DND-41 (cell line): ENCODE data around the gene TIMP1.

ENCODE experiments used
- ATAC-seq: fragments of 200-7000 bp; cut with Tn5 transposase; 3 replicates; pipeline ENCODE4 v1.9.1; 2021; ENCODE audit warnings: low read depth; ENCODE audit not compliant: insufficient read depth
- DNase-seq: peaks from one replicate; pipeline ENCODE4 v3.0.0-alpha.2; 2020
- H2AFZ ChIP-seq: 2 replicates; pipeline ENCODE4 v1.6.0; 2012; ENCODE audit warnings: low read depth, low read length
- H3K27ac ChIP-seq: 2 replicates; pipeline ENCODE4 v1.5.1; 2012; ENCODE audit warnings: low read length, inconsistent platforms
- H3K27me3 ChIP-seq: fragments of 200-600 bp; sonication (generic); 2 replicates; pipeline ENCODE4 v1.6.0; 2012; ENCODE audit warnings: low read length, mild to moderate bottlenecking, inconsistent platforms; ENCODE audit not compliant: insufficient read depth, poor library complexity
- H3K36me3 ChIP-seq: 2 replicates; pipeline ENCODE4 v1.5.1; 2012; ENCODE audit warnings: low read length, inconsistent platforms; ENCODE audit not compliant: insufficient read depth
- H3K4me1 ChIP-seq: 2 replicates; pipeline ENCODE4 v1.5.1; 2012; ENCODE audit warnings: mild to moderate bottlenecking, low read length; ENCODE audit not compliant: insufficient read depth
- H3K4me2 ChIP-seq: 2 replicates; pipeline ENCODE4 v1.6.0; 2012; ENCODE audit warnings: mild to moderate bottlenecking, moderate library complexity, low read length, inconsistent platforms; ENCODE audit not compliant: insufficient read depth
- H3K4me3 ChIP-seq, 2 experiments: fragments of 200-600 bp in 1 of 2; shearing (Covaris generic) in 1 of 2; 2 replicates each; pipeline ENCODE4 v1.5.1; 2012 to 2016; ENCODE audit warnings: inconsistent platforms in 2 of 2, low read length in 2 of 2, mild to moderate bottlenecking in 2 of 2, low read depth in 1 of 2, moderate library complexity in 1 of 2
- H3K79me2 ChIP-seq: 2 replicates; pipeline ENCODE4 v1.6.0; 2012; ENCODE audit warnings: low read length, inconsistent platforms; ENCODE audit not compliant: insufficient read depth
- H3K9ac ChIP-seq: 2 replicates; pipeline ENCODE4 v1.6.0; 2012; ENCODE audit warnings: low read depth, mild to moderate bottlenecking, inconsistent platforms, low read length, moderate library complexity
- H3K9me3 ChIP-seq: 2 replicates; pipeline ENCODE4 v1.5.1; 2012; ENCODE audit warnings: low read length, moderate library complexity, mild to moderate bottlenecking, inconsistent platforms; ENCODE audit not compliant: insufficient read depth, severe bottlenecking
- H4K20me1 ChIP-seq: 2 replicates; pipeline ENCODE4 v1.6.0; 2012; ENCODE audit warnings: low read length; ENCODE audit not compliant: insufficient read depth
- EZH2 ChIP-seq: IDR thresholded peaks from 3 replicates; pipeline ENCODE4 v1.6.1; 2012; ENCODE audit warnings: borderline replicate concordance, low read depth, mild to moderate bottlenecking, moderate library complexity, low read length, inconsistent platforms; ENCODE audit not compliant: severe bottlenecking
- TF ChIP-seq, protein P1 (sequence below): IDR thresholded peaks from 2 replicates; pipeline ENCODE4 v1.5.1; 2012; ENCODE audit warnings: borderline replicate concordance, low read length, moderate library complexity, mild to moderate bottlenecking; ENCODE audit not compliant: poor library complexity, severe bottlenecking; ENCODE audit errors: extremely low read depth

The TIMP1 gene

DNA sequence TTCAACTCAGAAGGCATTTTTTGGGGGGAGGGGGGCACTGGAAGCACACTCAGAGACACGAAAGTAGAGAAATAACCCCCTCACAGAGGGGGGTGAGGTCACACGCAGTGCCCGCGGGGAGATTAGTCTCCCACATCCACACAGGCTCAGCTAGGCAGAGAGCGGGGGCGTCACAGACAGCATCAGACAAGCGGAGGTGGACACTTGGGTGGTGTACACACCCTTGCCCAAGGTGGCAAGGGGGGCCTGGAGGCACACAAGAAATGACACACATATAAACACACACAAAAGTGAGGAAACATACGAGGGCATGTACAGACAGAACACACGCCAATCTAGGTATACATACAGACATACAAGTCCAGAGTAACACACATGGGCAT lies 38.1 kb downstream of the TIMP1 start:
- Histone ChIP-seq H3K27me3 (no peaks in the 10 kb centered on the region), H3K9ac (no peak overlapping the region), H3K9me3 (no peaks in the 10 kb centered on the region), H3K4me2 (peak overlapping the region; percentile 59), H3K79me2 (no peaks in the 10 kb centered on the region), H4K20me1 (no peaks in the 10 kb centered on the region), H3K4me1 (peaks cover 26% of the 10 kb centered on the region), H3K27ac (no peak overlapping the region), H3K4me3 (no peak overlapping the region), H3K36me3 (no peaks in the 10 kb centered on the region), H2AFZ (no peak overlapping the region)
- TF ChIP-seq EZH2, result no peak
- TF ChIP-seq, protein P1, sequence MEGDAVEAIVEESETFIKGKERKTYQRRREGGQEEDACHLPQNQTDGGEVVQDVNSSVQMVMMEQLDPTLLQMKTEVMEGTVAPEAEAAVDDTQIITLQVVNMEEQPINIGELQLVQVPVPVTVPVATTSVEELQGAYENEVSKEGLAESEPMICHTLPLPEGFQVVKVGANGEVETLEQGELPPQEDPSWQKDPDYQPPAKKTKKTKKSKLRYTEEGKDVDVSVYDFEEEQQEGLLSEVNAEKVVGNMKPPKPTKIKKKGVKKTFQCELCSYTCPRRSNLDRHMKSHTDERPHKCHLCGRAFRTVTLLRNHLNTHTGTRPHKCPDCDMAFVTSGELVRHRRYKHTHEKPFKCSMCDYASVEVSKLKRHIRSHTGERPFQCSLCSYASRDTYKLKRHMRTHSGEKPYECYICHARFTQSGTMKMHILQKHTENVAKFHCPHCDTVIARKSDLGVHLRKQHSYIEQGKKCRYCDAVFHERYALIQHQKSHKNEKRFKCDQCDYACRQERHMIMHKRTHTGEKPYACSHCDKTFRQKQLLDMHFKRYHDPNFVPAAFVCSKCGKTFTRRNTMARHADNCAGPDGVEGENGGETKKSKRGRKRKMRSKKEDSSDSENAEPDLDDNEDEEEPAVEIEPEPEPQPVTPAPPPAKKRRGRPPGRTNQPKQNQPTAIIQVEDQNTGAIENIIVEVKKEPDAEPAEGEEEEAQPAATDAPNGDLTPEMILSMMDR, result no peak
- no peak for DNase-seq
- ATAC-seq, result no peak

DNA sequence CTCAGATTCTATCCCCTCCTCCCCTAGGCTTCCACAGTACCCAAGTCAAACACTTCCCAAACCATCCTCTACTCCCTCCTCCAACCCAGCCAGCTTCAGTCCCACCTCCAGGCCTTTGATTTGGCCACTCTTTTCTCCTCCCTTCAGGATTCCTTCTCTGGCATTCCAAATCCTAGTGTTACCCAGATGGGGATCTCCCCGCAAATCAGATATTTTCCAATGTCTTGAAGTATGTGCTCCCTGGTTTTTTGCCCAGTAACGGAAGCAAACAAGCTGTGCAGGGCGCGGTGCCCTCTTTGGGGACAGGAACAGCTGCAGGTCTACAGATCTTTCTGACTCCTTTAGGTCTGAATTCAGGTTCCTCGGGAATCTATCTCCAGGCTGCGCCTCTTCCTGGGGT lies 39.6 kb downstream of the TIMP1 start:
- H3K4me3 ChIP-seq, result no peak overlapping the region
- H3K27ac ChIP-seq, result no peak overlapping the region
- no peak overlapping the region for H3K9ac ChIP-seq
- H3K27me3 ChIP-seq, result no peaks in the 10 kb centered on the region
- no peaks in the 10 kb centered on the region for H4K20me1 ChIP-seq
- no peak overlapping the region for H2AFZ ChIP-seq
- TF ChIP-seq, protein P1, result no peak
- TF ChIP-seq EZH2, result no peak
- H3K4me2 ChIP-seq, result no peak overlapping the region
- H3K79me2 ChIP-seq, result no peaks in the 10 kb centered on the region
- H3K36me3 ChIP-seq, result no peaks in the 10 kb centered on the region
- no peak for ATAC-seq
- H3K9me3 ChIP-seq, result no peaks in the 10 kb centered on the region
- no peak for DNase-seq
- H3K4me1 ChIP-seq, result peaks cover 26% of the 10 kb centered on the region

DNA sequence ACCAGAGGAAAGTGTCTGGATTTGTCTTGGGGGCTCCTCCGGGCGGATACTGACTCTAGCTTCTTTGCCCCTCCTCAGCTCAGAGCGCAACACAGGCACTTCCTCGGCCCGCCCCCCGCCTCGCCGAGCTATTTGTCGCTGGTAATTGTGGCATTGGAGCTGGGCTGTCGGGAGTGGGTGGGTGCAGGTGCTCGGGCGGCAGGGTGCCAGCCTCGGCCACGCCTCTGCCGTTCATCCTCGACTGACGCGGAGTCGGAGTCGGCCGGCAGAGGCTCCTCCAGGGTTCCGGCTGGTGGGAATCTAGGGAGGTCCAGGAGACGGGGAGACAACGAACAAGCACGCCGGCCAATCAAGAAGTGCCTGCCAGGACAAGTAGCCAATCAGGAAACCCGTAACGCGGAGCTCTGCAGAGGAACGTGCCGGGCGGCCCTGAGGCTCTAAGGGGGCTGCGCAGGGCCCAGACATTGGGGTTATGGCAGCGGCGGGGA lies 41.3 kb downstream of the TIMP1 start:
- peak overlapping the region in 1 of 2 experiments; percentile 53; a peak in 2 of 4 replicates for H3K4me3 ChIP-seq
- peak overlapping the region; percentile 61 for H2AFZ ChIP-seq
- H3K4me1 ChIP-seq, result peaks cover 26% of the 10 kb centered on the region
- no peaks in the 10 kb centered on the region for H3K79me2 ChIP-seq
- H3K4me2 ChIP-seq, result peak overlapping the region; percentile 66
- H3K27me3 ChIP-seq, result no peaks in the 10 kb centered on the region
- no peaks in the 10 kb centered on the region for H3K36me3 ChIP-seq
- ATAC-seq (peak; percentile 88), DNase-seq (peak; percentile 78)
- no peaks in the 10 kb centered on the region for H4K20me1 ChIP-seq
- H3K9ac ChIP-seq, result peak overlapping the region; percentile 41; the same call in 1 of the 2 replicates
- no peak for TF ChIP-seq EZH2
- TF ChIP-seq, protein P1, result no peak
- 0 out of 2 replicates have a peak overlapping the region, but pooled peaks have one; percentile 10 for H3K27ac ChIP-seq
- H3K9me3 ChIP-seq, result no peaks in the 10 kb centered on the region

DNA sequence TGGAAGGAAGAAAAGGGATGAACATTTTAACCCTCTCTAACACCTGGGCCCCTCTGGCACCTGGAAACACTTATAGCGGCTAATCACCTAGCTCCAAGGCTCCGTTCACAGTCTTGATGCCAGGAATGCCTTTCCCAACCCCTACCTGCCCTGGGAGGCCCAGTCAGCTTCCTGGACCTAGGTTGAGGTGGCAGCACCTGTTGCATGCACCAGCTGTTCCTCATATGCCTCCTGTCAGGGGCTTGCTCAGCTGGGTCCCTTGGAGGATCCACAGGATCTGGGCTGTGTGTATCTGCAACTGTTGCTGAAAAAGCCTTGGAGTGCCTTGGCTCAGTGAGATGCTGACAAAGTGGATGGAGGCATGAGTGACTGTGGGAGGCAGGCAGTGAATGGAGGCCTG lies 43.1 kb downstream of the TIMP1 start:
- Histone ChIP-seq H3K27me3 (no peaks in the 10 kb centered on the region), H3K79me2 (no peaks in the 10 kb centered on the region), H3K4me3 (no peak overlapping the region), H3K4me1 (peaks cover 26% of the 10 kb centered on the region), H3K4me2 (no peak overlapping the region), H2AFZ (no peak overlapping the region), H3K27ac (no peak overlapping the region), H3K9ac (no peak overlapping the region), H3K9me3 (no peaks in the 10 kb centered on the region), H4K20me1 (no peaks in the 10 kb centered on the region), H3K36me3 (no peaks in the 10 kb centered on the region)
- DNase-seq (no peak), ATAC-seq (no peak)
- TF ChIP-seq, protein P1, result no peak
- no peak for TF ChIP-seq EZH2
